ENCODE results near the gene RENBP. TPM values are rescaled to one million over a fixed set of nuclear protein-coding genes. Genes with fewer than 3 reads are reported as not detected.

RENBP gene
- total RNA-seq, 2 experiments from 2014 or later, result 8.2 to 8.4 TPM

DNA sequence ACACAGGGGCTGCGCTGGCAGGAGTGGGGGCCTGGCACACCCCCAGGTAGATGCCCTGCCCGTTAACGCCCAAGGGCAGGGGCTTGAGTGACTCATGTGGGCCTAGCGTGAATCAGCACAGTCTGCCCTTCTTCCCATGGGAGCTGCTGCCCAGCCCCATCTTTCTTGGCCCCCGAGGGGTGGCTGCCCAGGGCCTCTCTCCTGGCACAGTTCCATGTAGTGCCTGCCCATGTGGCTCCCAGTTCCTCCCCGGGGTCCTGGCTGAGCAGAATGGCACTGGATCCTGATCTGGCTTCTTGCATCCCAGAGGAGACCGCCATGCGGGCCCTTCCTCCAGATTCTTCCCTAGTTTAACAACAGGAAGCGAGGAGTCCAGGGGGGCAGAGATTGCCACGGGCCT is 42.1 kb downstream of the RENBP start:
- H3K9me3 Mint-ChIP-seq, result no peaks in the 10 kb centered on the region
- H3K36me3 Mint-ChIP-seq, result no peaks in the 10 kb centered on the region
- intact Hi-C loops (cut with micrococcal nuclease), result no loop called here
- no peak overlapping the region for H3K27ac Mint-ChIP-seq
- no peaks in the 10 kb centered on the region for H3K27me3 Mint-ChIP-seq
- H3K4me3 Mint-ChIP-seq, result no peak overlapping the region
- POLR2A ChIA-PET, result no interaction called here
- no peak for DNase-seq
- H3K4me1 Mint-ChIP-seq (ENCODE audit: low read depth), result peaks cover 37% of the 10 kb centered on the region
- CTCF ChIA-PET, result interaction anchor here (1.0 kb wide), 1 partner anchor 21 kb away, joined by 3 read pairs; no protein-coding TSS in a partner anchor

DNA sequence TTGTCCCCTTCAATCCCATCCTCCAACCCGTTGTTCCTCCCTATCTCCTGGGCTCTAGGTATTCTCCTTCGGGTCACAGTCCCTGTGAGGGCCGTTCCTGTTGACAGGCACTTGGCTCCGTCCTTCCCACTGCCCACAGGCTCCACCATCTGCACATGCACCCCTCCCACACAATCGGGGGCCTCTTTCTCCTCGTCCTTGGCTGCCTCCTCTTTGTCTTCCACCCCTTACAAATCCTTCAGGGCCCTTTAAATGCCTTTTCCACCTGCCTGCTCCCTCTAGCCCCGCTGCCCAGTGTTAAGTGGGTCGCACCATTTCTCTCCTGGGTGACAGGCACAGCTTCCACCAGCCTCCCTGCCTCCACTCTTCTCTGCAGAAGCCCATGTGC is 42.7 kb downstream of the RENBP start:
- Mint-ChIP-seq H3K4me1 (ENCODE audit: low read depth) (peaks cover 37% of the 10 kb centered on the region), H3K27ac (no peak overlapping the region), H3K4me3 (no peak overlapping the region), H3K27me3 (no peaks in the 10 kb centered on the region), H3K36me3 (no peaks in the 10 kb centered on the region), H3K9me3 (no peaks in the 10 kb centered on the region)
- intact Hi-C loops (cut with micrococcal nuclease), result no loop called here
- no peak for DNase-seq
- CTCF ChIA-PET, result no interaction called here
- POLR2A ChIA-PET, result interaction anchor here (1.2 kb wide), 1 partner anchor 23 kb away, joined by 8 read pairs; no protein-coding TSS in a partner anchor

DNA sequence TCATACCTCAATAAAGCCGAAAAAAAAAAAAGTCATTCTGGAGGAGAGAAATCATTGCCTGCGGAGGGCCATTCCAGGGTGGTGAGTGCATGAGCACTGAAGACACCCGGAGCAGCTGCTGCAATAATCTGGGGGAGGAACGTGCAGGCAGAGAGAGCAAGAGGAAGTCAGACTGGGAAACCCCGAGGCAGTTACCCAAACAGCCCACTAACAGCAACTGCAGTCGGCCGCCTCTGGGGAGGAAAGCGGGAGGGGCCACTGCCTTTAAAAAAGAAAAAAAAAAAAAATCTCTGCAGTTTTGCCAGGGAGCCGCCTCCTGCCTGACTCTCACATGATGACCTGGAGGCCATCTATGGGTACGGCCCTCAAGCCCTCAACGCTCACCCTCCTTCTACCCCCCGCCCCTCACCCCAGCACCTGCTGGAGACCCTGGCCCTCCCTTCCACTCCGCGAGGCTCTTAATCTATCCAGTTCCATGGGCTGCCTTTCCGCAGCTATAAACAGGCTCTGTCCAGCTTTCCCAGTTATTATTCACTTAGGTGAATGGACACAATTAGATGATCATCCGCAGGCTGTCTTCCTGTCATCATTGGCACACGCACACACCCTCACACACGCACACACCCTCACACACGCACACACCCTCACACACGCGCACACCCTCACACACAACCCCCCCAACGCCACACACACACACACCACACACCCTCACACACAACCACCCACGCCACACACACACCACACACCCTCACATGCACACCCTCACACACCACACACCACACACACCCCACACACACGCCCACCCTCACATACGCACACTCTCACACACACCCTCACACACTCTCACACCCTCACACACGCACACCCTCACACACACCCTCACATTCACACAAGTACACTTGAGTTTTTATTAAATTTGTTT is 43.4 kb downstream of the RENBP start:
- ChIA-PET POLR2A (interaction anchor here (1.2 kb wide), 1 partner anchor 24 kb away, joined by 8 read pairs; no protein-coding TSS in a partner anchor), CTCF (interaction anchor here (1.0 kb wide), 1 partner anchor 46 kb away, joined by 4 read pairs; no protein-coding TSS in a partner anchor)

DNA sequence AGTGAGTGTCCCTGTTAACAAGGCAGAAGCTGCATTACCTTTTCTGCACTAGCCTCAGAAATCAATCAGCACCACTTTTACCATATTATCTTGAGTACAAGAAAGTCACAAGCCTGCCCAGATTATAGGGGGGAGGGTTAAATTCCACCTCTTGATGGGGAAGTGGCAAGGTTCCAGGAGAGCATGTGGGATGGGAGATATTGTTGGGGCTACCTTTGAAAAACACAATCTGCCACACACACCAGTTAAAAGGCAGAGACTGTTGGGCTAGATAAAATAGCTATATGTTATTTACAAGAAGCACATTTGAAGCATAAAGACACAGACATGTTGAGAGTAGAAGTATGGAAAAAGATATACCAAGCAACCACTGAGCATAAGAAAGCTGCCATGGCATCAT is 46.5 kb downstream of the RENBP start:
- H3K9me3 Mint-ChIP-seq, result no peaks in the 10 kb centered on the region
- ChIA-PET CTCF (no interaction called here), POLR2A (no interaction called here)
- no peak overlapping the region for H3K4me3 Mint-ChIP-seq
- no peak for DNase-seq
- peaks cover 16% of the 10 kb centered on the region for H3K4me1 Mint-ChIP-seq (ENCODE audit: low read depth)
- intact Hi-C loops (cut with micrococcal nuclease), result no loop called here
- H3K36me3 Mint-ChIP-seq, result no peaks in the 10 kb centered on the region
- peaks cover 3% of the 10 kb centered on the region for H3K27me3 Mint-ChIP-seq
- no peak overlapping the region for H3K27ac Mint-ChIP-seq

More for the DNA sequence above, 43.4 kb downstream of the RENBP start:
- intact Hi-C loops (cut with micrococcal nuclease), result no loop called here
- Mint-ChIP-seq H3K4me3 (peak overlapping the region; percentile 49), H3K4me1 (ENCODE audit: low read depth) (peaks cover 35% of the 10 kb centered on the region), H3K9me3 (no peaks in the 10 kb centered on the region), H3K27ac (peak overlapping the region; percentile 56), H3K36me3 (no peaks in the 10 kb centered on the region), H3K27me3 (no peaks in the 10 kb centered on the region)
- DNase-seq, result peak; percentile 77

DNA sequence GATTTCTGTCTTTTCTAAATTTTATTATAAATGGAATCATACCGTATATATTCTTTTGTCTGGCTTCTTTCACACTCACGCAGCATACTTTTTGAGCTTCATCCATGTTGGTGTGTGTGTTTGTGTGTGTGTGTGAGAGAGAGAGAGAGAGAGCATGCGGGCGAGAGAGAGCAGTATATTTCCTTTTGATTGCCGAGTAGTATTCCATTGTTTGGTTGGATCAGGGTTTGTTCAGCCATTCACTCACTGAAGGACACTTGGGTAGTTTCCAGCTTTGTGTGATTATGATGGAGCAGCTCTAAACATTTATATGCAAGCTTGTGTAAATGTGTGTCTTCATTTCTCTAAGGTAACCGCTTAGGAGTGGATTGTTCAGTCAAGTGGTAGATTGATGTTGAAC is 55.3 kb downstream of the RENBP start:
- no peak overlapping the region for H3K4me3 Mint-ChIP-seq
- peaks cover 10% of the 10 kb centered on the region for H3K27me3 Mint-ChIP-seq
- ChIA-PET POLR2A (no interaction called here), CTCF (interaction anchor here (0.8 kb wide), 1 partner anchor 125 kb away, joined by 3 read pairs; the partner anchor contains the start of gene PLXNB3)
- H3K9me3 Mint-ChIP-seq, result no peaks in the 10 kb centered on the region
- H3K36me3 Mint-ChIP-seq, result no peaks in the 10 kb centered on the region
- no peaks in the 10 kb centered on the region for H3K4me1 Mint-ChIP-seq (ENCODE audit: low read depth)
- H3K27ac Mint-ChIP-seq, result no peak overlapping the region
- intact Hi-C loops (cut with micrococcal nuclease), result loop anchor here (10.0 kb wide), 2 partner anchors 54 to 94 kb away; partner anchors contain the start of genes IDH3G, PDZD4 and SSR4
- DNase-seq, result no peak

DNA sequence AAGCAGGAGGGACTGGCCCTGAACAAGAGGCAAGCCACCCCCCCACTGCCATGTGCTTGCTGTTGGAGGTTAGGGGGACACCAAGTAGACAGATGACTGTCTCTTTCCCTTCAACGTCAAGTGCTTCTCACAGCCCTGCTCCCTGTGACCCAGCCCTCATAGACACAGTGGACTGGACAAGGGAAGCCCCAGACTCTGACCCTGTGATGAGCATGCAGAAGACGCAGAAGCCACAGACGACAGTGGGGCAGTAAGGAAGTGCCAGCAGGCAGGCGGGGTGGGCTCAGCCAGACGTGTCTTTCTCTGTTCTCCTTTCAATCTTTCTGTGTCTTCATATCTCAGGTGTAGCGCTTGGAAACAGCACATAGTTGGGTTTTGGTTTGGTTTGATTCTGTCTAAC is 56.1 kb downstream of the RENBP start:
- H3K27ac Mint-ChIP-seq, result no peak overlapping the region
- DNase-seq, result no peak
- no peak overlapping the region for H3K4me3 Mint-ChIP-seq
- H3K27me3 Mint-ChIP-seq, result peaks cover 7% of the 10 kb centered on the region
- H3K36me3 Mint-ChIP-seq, result no peaks in the 10 kb centered on the region
- POLR2A ChIA-PET, result no interaction called here
- H3K9me3 Mint-ChIP-seq, result no peaks in the 10 kb centered on the region
- H3K4me1 Mint-ChIP-seq (ENCODE audit: low read depth), result no peaks in the 10 kb centered on the region
- CTCF ChIA-PET, result interaction anchor here (0.8 kb wide), 1 partner anchor 124 kb away, joined by 3 read pairs; the partner anchor contains the start of gene PLXNB3
- intact Hi-C loops (cut with micrococcal nuclease), result loop anchor here (10.0 kb wide), 2 partner anchors 54 to 94 kb away; partner anchors contain the start of genes IDH3G, PDZD4 and SSR4

DNA sequence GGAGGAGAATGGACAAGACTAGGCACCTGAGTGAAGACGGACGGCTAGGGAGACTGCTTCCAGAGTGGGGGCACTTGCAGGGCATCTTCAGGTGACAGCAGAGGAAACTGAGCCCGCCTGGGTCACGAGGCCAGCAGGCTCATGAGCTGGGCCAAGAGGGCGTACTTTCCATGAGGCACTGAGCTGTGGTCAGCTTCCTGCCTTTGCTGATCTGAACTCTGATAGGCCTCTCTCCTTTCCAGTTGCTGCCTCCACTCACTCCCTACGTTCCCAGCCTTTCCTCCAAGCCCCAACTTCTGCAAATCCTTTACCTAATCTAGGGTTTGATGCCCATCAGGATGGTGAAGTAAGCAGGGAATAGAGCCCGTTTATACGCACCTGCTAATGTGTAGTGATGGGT is 57.1 kb downstream of the RENBP start:
- Mint-ChIP-seq H3K4me3 (no peak overlapping the region), H3K9me3 (no peaks in the 10 kb centered on the region), H3K36me3 (no peaks in the 10 kb centered on the region), H3K27me3 (peaks cover 7% of the 10 kb centered on the region), H3K27ac (no peak overlapping the region), H3K4me1 (ENCODE audit: low read depth) (no peaks in the 10 kb centered on the region)
- ChIA-PET CTCF (interaction anchor here (0.6 to 0.9 kb wide), 2 partner anchors 40 to 126 kb away, joined by 3 to 5 read pairs; no protein-coding TSS in a partner anchor), POLR2A (no interaction called here)
- intact Hi-C loops (cut with micrococcal nuclease), result loop anchor here (10.0 kb wide), 2 partner anchors 53 to 93 kb away; partner anchors contain the start of genes IDH3G, PDZD4 and SSR4
- no peak for DNase-seq

DNA sequence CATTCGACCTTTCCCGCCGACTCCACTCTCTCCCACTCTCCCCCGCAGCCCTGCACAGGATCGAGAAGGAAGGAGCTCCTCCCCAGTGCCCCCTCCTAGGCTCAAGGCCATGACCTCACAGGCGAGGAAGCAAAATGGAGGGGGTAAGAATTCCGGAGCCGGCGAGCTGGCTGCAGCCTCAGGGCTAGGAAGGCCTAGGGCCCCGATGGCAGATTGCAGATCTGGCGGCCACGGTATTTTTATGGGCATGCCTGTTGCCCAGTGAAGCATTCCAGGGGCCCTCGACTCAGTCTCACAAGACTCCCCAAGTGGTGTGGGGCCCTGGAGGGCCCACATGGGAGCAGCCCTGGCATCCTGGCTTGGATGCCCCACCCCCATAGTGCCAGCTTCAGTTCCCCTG is 57.5 kb downstream of the RENBP start:
- ChIA-PET CTCF (interaction anchor here (0.6 to 0.9 kb wide), 2 partner anchors 40 to 126 kb away, joined by 3 to 5 read pairs; no protein-coding TSS in a partner anchor), POLR2A (no interaction called here)
- Mint-ChIP-seq H3K27me3 (peaks cover 9% of the 10 kb centered on the region), H3K36me3 (no peaks in the 10 kb centered on the region), H3K27ac (no peak overlapping the region), H3K9me3 (no peaks in the 10 kb centered on the region), H3K4me1 (ENCODE audit: low read depth) (no peaks in the 10 kb centered on the region), H3K4me3 (no peak overlapping the region)
- no peak for DNase-seq
- intact Hi-C loops (cut with micrococcal nuclease), result loop anchor here (10.0 kb wide), 2 partner anchors 52 to 92 kb away; partner anchors contain the start of genes IDH3G, PDZD4 and SSR4

DNA sequence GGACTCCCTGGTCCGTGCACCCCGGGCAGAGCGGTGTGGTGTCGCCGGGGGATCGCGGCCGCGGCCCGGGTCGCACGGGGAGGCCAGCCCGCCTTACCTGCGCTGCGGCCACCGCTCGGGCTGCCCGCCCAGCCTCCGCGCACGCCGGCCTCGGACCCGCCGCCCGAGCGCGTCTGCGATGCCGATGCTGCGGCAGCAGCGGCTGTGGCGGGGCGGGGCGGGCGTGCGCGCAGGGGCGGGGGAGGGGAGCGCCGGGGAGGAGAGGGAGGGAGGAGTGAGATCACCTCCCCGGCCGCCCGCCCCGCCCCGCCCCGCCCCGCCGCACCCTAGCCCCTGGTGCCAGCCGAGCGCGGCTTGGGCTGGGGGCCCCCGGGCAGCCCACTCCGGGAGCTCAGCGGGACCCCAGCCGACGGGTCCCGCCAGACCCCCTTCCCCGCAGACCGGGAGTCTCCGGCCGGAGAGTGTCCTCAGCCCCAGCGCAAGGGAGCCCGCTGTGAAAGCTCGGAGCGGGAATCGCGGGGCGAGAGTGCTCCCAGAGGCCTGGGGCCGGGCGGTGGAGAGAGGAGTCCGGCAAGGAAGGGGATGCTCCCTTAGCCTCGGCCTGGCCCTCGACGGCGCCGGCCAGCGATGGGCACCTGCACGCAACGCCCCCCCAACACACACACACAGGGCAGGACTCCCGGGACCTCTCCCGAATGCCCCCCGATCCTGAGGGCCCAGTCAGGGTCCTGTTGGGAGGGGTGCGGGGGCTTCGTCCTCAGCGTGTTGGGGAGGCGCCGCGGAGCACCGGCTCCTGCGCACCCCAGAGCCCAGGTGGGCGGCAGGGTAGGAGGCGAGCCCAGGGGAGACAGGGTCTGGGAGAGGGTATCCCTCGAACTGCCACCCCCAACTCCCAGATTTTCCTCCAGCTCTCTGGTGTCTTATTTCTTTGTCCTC is 58.2 kb downstream of the RENBP start, which contains the start of gene L1CAM:
TSS of gene L1CAM (minus strand) at position 206 of the 936 bp plus-strand sequence. CDS start 10,337 bp downstream, outside the sequence.
- H3K9me3 Mint-ChIP-seq, result no peaks in the 10 kb centered on the region
- H3K27me3 Mint-ChIP-seq, result peaks cover 9% of the 10 kb centered on the region
- no peaks in the 10 kb centered on the region for H3K4me1 Mint-ChIP-seq (ENCODE audit: low read depth)
- intact Hi-C loops (cut with micrococcal nuclease), result loop anchor here (10.0 kb wide), 2 partner anchors 51 to 91 kb away; partner anchors contain the start of genes IDH3G, PDZD4 and SSR4
- peak; percentile 40 for DNase-seq
- no peaks in the 10 kb centered on the region for H3K36me3 Mint-ChIP-seq
- H3K4me3 Mint-ChIP-seq, result peak within 1 kb of the TSS; percentile 43
- ChIA-PET CTCF (interaction anchor here (0.6 to 0.9 kb wide), 2 partner anchors 41 to 127 kb away, joined by 3 to 5 read pairs; no protein-coding TSS in a partner anchor), POLR2A (no interaction called here)
- no peak within 1 kb of the TSS for H3K27ac Mint-ChIP-seq
